Activated CD8-positive, alpha-beta memory T cell treated with anti-CD3 and anti-CD28 coated beads for 1 hour (primary cell): ENCODE data around the gene WDR59.
"Not testable (repeated sequence)": the region's sequence is repeated elsewhere in the genome, so short reads cannot be mapped to it uniquely, and the experiment has no call there.

Experiments used
- DNase-seq, 2 donors: peaks; one replicate each; pipeline ENCODE4 v3.0.0-alpha.2; 2020; ENCODE audit warnings: low read depth in 1 of 2; ENCODE audit errors: extremely low read depth in 1 of 2

Gene WDR59

DNA sequence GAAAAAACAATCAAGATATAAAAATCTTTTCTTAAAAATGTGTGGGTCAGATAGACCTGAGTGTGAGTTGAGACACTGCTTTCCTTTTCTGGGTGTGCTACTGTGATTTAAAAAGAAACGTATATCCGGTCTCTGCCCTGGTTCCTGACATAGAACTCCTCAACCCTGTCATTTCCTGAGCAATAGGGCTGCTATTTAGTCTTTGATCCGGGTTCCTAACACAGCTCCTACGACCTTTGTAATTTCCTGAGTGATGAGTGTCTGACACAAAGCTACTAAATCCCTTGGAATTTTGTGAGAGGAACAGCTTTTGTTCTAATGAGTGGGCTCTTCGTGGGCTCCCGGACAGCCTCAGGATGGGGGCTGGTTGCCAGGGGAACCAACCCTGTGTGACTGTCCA, 116.4 kb downstream of the WDR59 start:
- no peak for DNase-seq

- DNase-seq: no peak
Measured at GRCh38 chr16:74868035-74868434, 116.9 kb downstream of the WDR59 start.

DNA sequence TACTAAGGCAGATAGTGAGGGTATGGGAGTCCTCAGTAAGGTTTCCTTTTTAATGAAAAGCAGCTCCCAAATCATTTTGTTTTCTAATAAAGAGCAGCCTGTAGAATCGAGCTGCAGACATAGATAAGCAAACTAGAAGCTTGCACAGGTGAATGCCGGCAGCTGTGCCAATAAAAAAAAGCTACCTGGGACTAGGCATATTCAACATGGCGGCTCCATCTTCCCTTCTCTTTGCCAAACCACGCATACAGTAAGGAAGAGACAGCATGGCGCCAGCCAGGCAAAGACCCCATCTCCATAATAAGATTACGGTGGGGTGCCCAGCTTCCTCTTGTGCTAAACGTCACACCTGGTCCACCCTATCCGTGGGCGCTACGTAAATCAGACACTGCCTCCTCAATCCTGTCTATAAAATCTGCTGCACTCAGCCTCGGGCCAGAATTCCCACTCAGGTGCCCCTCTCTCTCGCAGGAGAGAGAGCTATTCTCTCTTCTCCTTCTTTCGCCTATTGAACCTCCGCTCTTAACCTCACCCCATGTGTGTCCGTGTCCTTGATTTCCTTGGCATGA, 117.6 kb downstream of the WDR59 start:
- no peak for DNase-seq

DNA sequence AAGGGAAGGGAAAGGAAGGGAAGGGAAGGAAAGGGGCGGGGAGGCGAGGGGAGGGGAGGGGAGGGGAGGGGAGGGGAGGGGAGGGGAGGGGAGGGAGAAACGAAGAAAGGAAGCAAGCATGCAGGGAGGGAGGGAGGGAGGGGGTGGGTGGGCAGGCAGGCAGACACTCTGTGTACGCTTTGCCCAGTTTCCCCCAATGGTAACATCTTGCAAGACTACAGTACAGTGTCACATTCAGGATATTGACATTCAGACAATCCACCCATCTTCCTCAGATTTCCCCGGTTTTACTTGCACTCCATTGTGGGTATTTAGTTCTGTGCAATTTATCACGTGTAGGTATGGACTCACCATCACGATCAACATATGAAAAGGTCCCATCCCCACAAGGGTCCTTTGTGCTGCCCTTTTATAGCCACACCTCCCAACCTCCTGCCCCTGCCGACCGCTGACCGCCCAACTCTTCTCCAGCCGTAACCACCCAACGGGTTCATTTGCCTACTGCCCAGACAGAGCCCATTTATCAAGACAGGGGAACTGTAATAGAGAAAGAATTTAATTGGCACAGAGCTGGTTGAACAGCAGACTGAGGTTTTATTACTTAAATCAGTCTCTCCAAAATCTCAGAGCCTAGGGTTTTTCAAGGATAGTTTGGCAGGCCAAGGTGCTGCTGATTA, 118.9 kb downstream of the WDR59 start:
- DNase-seq: no peak

DNA sequence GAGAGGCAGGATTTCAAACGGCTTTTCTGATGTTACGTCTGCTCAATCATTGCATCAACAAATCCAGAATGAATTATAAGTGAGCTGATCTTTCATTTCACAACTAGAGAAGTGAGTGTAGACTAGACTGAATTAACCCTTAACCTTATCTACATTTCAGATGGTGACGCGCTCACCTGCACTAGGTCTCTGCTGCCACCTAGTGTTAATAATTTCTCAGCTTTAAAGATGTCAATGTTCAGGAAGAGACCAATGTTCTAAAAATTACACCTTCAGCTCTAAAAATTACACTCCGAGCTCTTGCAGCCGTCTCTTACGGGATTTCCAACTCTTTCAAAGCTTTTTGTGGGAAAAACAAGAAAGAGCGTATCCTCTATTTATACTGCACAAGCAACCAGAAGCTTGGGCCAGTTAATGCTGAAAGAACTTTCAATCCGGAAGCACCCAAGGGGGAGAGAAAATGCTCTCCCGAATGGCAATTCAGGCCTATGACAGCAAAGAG, 122.1 kb downstream of the WDR59 start:
- DNase-seq: no peak

DNA sequence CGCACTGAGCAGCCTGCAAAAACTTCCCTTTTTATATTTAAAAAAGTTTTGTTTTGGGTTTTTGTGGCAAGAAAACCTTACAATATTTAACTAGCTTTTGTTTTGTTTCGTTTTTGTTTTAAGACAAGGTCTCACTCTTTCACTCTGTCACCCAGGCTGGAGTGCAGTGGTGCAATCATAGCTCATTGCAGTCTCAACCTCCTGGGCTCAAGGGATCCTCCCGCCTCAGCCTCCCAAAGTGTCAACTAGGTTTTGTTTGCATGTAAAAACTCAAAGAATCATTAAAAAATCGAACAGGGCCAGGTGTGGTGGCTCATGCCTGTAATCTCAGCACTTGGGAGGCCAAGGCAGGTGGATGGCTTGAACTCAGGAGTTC, 132.4 kb downstream of the WDR59 start:
- no peak for DNase-seq

DNA sequence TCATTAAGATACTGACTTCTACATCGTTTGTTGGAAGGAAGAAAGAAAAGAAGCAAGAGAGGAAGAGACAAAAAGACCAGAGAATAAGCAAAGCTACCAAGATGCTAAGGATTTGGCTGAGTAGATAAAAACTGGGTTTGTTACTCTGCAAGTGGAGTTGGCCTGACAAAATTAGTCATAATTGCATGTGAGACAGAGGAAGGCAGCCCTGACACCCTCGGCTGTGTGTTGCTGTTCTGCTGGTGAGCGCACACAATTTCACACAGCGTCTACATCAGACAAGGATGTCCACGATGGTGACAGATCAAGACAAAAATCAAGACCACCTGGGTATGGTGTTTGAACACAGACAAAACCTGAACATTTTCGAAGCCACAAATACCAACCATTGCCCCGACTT, 134.9 kb downstream of the WDR59 start:
- no peak for DNase-seq

- no peak for DNase-seq
Measured at GRCh38 chr16:74847202-74847601, 137.7 kb downstream of the WDR59 start.

DNA sequence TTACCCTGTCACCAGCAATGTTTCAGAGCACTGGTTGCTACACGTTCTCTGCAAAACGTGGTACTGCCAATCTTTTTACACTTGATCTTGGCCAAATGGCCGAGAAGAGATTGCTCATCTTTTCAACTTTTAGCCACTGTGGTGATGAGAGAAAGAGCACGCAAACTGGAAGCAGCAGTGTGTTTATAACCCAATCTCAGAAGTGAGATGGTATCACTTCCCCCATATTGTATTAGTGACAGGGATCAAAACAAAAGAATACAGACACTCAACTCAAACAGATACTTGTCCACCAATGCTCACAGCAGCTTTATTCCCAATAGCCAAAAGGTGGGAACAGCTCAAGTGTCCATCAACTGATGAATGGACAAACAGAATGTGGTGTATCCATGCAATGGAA, 138.2 kb downstream of the WDR59 start:
- DNase-seq: no peak

- no peak for DNase-seq
Measured at GRCh38 chr16:74844041-74844980, 140.6 kb downstream of the WDR59 start.

DNA sequence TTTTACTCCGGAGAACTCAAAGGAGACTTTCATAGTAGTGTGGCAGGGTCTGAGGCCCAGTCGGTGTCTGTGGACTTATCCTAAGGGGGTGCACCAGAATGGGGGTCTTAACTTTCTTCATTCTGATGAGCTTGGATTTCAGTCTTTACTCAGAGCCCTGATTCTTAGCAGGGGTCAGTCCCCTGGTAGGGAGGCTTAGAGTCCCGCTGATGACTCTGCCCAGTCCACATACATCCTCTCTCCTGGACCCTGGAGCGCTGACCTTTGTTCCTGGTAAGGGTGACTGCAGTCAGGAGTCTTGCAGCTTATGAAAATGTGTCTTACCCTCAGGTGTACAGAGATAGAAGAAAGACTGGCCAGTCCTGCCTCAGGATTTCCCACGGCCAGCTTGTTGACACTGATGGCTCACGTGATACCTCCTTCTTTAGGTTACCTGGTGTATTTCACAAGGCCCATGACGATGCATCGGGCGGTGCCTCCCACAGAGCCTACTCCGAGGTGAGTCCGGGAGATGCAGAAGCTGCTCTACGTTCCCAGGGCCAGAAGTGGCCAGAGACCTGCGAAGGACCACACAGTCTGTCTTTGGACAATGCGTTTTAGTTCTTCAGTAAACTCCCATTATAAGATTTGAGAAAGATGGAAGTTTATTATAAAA, 141.4 kb downstream of the WDR59 start:
- not testable (repeated sequence) for DNase-seq

DNA sequence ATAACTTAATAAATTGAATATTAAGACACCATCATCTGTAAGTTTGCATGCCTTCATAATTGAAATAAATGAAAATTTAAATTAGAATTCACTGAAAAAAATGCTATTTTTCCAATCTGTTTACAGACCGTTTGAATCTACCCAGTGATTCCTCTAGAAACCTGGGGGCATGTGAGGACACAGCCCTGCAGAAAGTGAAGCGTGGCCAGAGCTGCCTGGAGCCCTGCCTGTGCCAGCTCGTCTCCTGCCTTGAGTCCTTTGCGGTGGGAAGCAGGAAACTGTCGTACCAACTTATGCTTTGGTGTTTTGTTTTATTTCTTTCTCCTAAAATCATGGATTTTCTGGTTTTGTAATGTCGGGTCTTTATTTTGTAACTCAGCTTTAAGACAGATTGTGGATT, 142.5 kb downstream of the WDR59 start:
- DNase-seq: no peak

DNA sequence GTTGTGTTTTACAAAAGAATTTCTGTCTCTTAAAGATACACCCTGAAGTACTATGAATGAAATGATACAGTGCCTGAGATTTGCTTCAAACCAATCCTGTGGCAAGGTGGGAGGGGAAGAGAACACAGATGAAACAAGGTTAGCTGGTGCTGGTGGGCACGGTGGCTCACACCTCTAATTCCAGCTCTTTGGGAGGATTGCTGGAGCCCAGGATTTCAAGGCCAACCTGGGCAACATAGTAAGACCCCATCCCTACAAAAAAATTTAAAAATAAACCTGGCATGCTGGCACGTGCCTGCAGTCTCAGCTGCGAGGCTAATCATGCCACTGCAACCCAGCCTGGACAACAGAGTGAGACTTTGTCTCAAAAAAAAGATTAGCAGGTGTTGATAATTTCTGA, 143.0 kb downstream of the WDR59 start:
- DNase-seq: no peak

- no peak for DNase-seq
Measured at GRCh38 chr16:74841469-74841868, 143.5 kb downstream of the WDR59 start.

GRCh38 chr16:74837056-74837455, 147.9 kb downstream of the WDR59 start:
- DNase-seq: no peak

GRCh38 chr16:74836111-74836671, 148.7 kb downstream of the WDR59 start:
- DNase-seq: no peak

DNA sequence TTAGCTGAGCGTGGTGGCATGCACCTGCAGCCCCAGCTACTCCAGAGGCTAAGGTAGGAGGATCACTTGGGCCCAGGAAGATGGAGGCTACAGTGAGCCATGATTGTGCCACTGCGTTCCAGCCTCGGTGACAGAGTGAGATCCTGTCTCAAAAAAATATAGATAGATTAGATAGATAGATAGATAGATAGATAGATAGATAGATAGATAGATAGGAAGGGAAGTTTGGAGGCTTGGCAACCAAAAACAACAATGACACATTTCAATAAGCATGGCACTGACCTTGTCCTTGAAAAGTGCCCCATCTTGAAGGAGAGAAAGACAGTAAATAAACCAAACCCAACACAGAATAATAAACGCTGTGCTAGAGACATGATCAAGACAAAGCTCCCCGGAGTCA, 152.7 kb downstream of the WDR59 start:
- no peak for DNase-seq

DNA sequence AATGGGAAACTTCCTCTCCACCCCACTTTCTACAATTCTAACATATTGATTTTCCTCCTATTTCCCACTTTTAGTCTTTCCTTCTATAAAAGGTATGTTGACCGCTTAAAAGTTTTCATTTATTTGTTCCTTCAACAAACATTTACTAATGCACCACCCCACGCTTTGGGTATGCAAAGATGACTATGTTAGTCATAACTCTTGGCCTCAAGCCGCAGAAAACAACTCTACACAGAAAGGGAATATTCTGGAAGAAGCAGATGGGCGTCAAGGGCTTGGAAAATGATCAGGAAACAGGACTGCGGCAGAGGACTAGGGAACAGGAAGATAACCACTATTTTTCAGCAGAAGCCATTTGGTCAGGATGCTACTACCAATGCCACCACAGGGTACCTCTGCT, 153.5 kb downstream of the WDR59 start:
- no peak for DNase-seq

DNA sequence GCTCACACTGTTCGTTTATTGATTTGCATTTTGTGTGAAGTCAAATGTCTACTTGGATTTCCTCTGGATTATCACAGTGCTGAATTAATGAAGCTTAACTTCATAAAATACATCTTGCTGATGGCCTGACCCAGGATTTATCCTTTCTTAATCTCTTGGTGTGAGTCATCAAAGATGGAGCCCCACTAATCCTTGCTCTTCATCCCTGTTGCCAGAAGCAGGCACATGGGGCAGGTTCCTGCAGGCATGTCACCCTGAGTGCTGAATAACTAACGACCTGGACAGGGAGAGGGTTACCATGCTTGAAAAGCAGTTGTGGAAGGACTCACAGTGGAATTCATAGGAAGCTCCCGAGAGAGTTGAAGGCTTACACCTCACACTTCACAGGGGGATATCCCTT, 154.3 kb downstream of the WDR59 start:
- DNase-seq: no peak

- DNase-seq: no peak
Measured at GRCh38 chr16:74829637-74830036, 155.3 kb downstream of the WDR59 start.

- no peak for DNase-seq
Measured at GRCh38 chr16:74825941-74826340, 159.0 kb downstream of the WDR59 start.
